HUES6 (cell line): Measurements from ENCODE around the gene ZC3H12A.

Experiments used
- H3K27ac ChIP-seq: 2 replicates; pipeline ENCODE4 v1.7.0; 2013; ENCODE audit warnings: low read depth, mild to moderate bottlenecking, low read length, inconsistent platforms
- H3K27me3 ChIP-seq: 2 replicates; pipeline ENCODE4 v1.6.1; 2013; ENCODE audit warnings: low read length; ENCODE audit not compliant: control insufficient read depth, insufficient read depth
- H3K36me3 ChIP-seq: 2 replicates; pipeline ENCODE4 v1.6.1; 2013; ENCODE audit warnings: low read length; ENCODE audit not compliant: control insufficient read depth, insufficient read depth
- H3K4me1 ChIP-seq: 2 replicates; pipeline ENCODE4 v1.6.1; 2013; ENCODE audit warnings: low read length; ENCODE audit not compliant: control insufficient read depth, insufficient read depth
- H3K4me3 ChIP-seq: 2 replicates; pipeline ENCODE4 v1.5.1; 2013; ENCODE audit warnings: low read depth, low read length
- H3K9ac ChIP-seq: one replicate; pipeline ENCODE4 v1.6.1; 2013; ENCODE audit warnings: mild to moderate bottlenecking, low read length
- H3K9me3 ChIP-seq: 2 replicates; pipeline ENCODE4 v1.6.1; 2013; ENCODE audit warnings: low read depth, low read length; ENCODE audit not compliant: control insufficient read depth, insufficient read depth

Gene ZC3H12A

GRCh38 chr1:37456614-37457013 is 17.8 kb upstream of the ZC3H12A start:
- H3K4me3 ChIP-seq, result no peak overlapping the region
- H3K36me3 ChIP-seq, result no peaks in the 10 kb centered on the region
- no peak overlapping the region for H3K27ac ChIP-seq
- H3K9ac ChIP-seq, result no peak overlapping the region
- no peaks in the 10 kb centered on the region for H3K27me3 ChIP-seq
- peaks cover 13% of the 10 kb centered on the region for H3K4me1 ChIP-seq
- no peaks in the 10 kb centered on the region for H3K9me3 ChIP-seq

GRCh38 chr1:37458551-37458950 is 15.8 kb upstream of the ZC3H12A start:
- H3K27ac ChIP-seq, result no peak overlapping the region
- H3K4me3 ChIP-seq, result no peak overlapping the region
- H3K27me3 ChIP-seq, result no peaks in the 10 kb centered on the region
- H3K4me1 ChIP-seq, result peaks cover 5% of the 10 kb centered on the region; the same call in 1 of the 2 replicates
- H3K36me3 ChIP-seq, result no peaks in the 10 kb centered on the region
- H3K9ac ChIP-seq, result no peak overlapping the region
- H3K9me3 ChIP-seq, result no peaks in the 10 kb centered on the region

GRCh38 chr1:37461698-37462436 is 12.5 kb upstream of the ZC3H12A start:
- no peak overlapping the region for H3K27ac ChIP-seq
- H3K27me3 ChIP-seq, result no peaks in the 10 kb centered on the region
- no peak overlapping the region for H3K9ac ChIP-seq
- H3K4me1 ChIP-seq, result no peaks in the 10 kb centered on the region
- H3K36me3 ChIP-seq, result no peaks in the 10 kb centered on the region
- no peaks in the 10 kb centered on the region for H3K9me3 ChIP-seq
- H3K4me3 ChIP-seq, result no peak overlapping the region

- H3K9me3 ChIP-seq, result no peaks in the 10 kb centered on the region
- no peaks in the 10 kb centered on the region for H3K36me3 ChIP-seq
- H3K4me3 ChIP-seq, result no peak overlapping the region
- H3K27me3 ChIP-seq, result no peaks in the 10 kb centered on the region
- no peak overlapping the region for H3K9ac ChIP-seq
- no peak overlapping the region for H3K27ac ChIP-seq
- H3K4me1 ChIP-seq, result no peaks in the 10 kb centered on the region
Observed at GRCh38 chr1:37464443-37464842, 9.9 kb upstream of the ZC3H12A start.

- no peak overlapping the region for H3K27ac ChIP-seq
- no peak overlapping the region for H3K9ac ChIP-seq
Observed at GRCh38 chr1:37465593-37466517, 8.5 kb upstream of the ZC3H12A start.

GRCh38 chr1:37468037-37468436 is 6.3 kb upstream of the ZC3H12A start:
- Histone ChIP-seq H3K27ac (no peak overlapping the region), H3K9me3 (no peaks in the 10 kb centered on the region), H3K4me1 (peaks cover 18% of the 10 kb centered on the region), H3K27me3 (peaks cover 2% of the 10 kb centered on the region), H3K9ac (no peak overlapping the region), H3K36me3 (no peaks in the 10 kb centered on the region), H3K4me3 (no peak overlapping the region)

More at GRCh38 chr1:37465593-37466517, 8.5 kb upstream of the ZC3H12A start:
- H3K36me3 ChIP-seq, result no peaks in the 10 kb centered on the region
- no peaks in the 10 kb centered on the region for H3K27me3 ChIP-seq
- no peaks in the 10 kb centered on the region for H3K9me3 ChIP-seq
- H3K4me1 ChIP-seq, result no peaks in the 10 kb centered on the region
- no peak overlapping the region for H3K4me3 ChIP-seq

GRCh38 chr1:37469386-37469785 is 5.0 kb upstream of the ZC3H12A start:
- peaks cover 27% of the 10 kb centered on the region for H3K4me1 ChIP-seq
- H3K27ac ChIP-seq, result no peak overlapping the region
- no peak overlapping the region for H3K4me3 ChIP-seq
- H3K9ac ChIP-seq, result no peak overlapping the region
- H3K9me3 ChIP-seq, result no peaks in the 10 kb centered on the region
- no peaks in the 10 kb centered on the region for H3K36me3 ChIP-seq
- H3K27me3 ChIP-seq, result peaks cover 13% of the 10 kb centered on the region

GRCh38 chr1:37471345-37472231 is 2.8 kb upstream of the ZC3H12A start:
- peak overlapping the region; percentile 26; the same call in 1 of the 2 replicates for H3K4me3 ChIP-seq
- no peaks in the 10 kb centered on the region for H3K9me3 ChIP-seq
- peaks cover 13% of the 10 kb centered on the region for H3K27me3 ChIP-seq
- H3K27ac ChIP-seq, result peak overlapping the region; percentile 53; the same call in 1 of the 2 replicates
- H3K36me3 ChIP-seq, result peaks cover 9% of the 10 kb centered on the region
- peaks cover 45% of the 10 kb centered on the region for H3K4me1 ChIP-seq
- H3K9ac ChIP-seq, result peak overlapping the region; percentile 66

GRCh38 chr1:37472281-37472680 is 2.1 kb upstream of the ZC3H12A start:
- Histone ChIP-seq H3K27me3 (peaks cover 13% of the 10 kb centered on the region), H3K36me3 (peaks cover 9% of the 10 kb centered on the region), H3K9me3 (no peaks in the 10 kb centered on the region), H3K4me1 (peaks cover 52% of the 10 kb centered on the region), H3K9ac (peak overlapping the region; percentile 66), H3K27ac (no peak overlapping the region; the same call in 1 of the 2 replicates), H3K4me3 (peak overlapping the region; percentile 3; the same call in 1 of the 2 replicates)

GRCh38 chr1:37472994-37473393 is 1.4 kb upstream of the ZC3H12A start:
- Histone ChIP-seq H3K9me3 (no peaks in the 10 kb centered on the region), H3K27me3 (peaks cover 13% of the 10 kb centered on the region), H3K4me3 (peak overlapping the region; percentile 98; the same call in 1 of the 2 replicates), H3K36me3 (peaks cover 13% of the 10 kb centered on the region), H3K9ac (no peak overlapping the region), H3K27ac (no peak overlapping the region), H3K4me1 (peaks cover 59% of the 10 kb centered on the region)
